ENCODE measurements around the gene AGBL1. TPM values are rescaled to one million over a fixed set of nuclear protein-coding genes. Genes with fewer than 3 reads are reported as not detected.

The AGBL1 gene
- total and polyA plus RNA-seq, 4 donors: 0.08 to 147 (median 4.7) TPM

DNA sequence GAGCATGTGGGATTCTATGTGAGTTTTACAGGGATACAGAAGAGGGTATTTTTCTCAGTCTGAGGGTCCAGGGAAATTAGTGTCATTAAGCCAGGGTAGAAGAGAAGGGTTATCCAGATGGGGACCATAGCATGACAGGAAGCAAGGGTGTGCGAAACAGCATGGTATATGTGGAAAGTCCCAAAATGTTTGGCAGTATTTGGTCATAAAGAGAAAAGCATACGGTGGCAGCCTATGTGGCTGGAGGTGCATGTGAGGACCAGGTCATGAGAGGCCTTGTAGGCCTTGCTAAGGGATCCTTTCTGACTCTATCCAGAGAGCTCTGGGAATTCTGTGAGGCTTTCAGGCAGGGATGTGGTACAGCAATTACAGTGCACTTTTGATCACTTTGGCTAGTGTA lies 411.4 kb downstream of the AGBL1 start:
- H3K9me3 ChIP-seq (ENCODE audit: control insufficient read depth in 4 of 4, insufficient read depth in 3 of 4, low read length in 3 of 4): no peaks in the 10 kb centered on the region
- no peak overlapping the region for H3K4me3 ChIP-seq
- H3K36me3 ChIP-seq (ENCODE audit: control insufficient read depth in 4 of 4, insufficient read depth in 4 of 4, low read length in 4 of 4): no peaks in the 10 kb centered on the region
- no peak overlapping the region for H3K27ac ChIP-seq (ENCODE audit: low read depth in 1 of 2, low read length in 1 of 2)
- H3K9ac ChIP-seq (ENCODE audit: insufficient read depth in 1 of 2, low read length in 2 of 2): no peak overlapping the region
- TF ChIP-seq, protein P1, sequence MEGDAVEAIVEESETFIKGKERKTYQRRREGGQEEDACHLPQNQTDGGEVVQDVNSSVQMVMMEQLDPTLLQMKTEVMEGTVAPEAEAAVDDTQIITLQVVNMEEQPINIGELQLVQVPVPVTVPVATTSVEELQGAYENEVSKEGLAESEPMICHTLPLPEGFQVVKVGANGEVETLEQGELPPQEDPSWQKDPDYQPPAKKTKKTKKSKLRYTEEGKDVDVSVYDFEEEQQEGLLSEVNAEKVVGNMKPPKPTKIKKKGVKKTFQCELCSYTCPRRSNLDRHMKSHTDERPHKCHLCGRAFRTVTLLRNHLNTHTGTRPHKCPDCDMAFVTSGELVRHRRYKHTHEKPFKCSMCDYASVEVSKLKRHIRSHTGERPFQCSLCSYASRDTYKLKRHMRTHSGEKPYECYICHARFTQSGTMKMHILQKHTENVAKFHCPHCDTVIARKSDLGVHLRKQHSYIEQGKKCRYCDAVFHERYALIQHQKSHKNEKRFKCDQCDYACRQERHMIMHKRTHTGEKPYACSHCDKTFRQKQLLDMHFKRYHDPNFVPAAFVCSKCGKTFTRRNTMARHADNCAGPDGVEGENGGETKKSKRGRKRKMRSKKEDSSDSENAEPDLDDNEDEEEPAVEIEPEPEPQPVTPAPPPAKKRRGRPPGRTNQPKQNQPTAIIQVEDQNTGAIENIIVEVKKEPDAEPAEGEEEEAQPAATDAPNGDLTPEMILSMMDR (IDR thresholded peaks at IDR 0.05; ENCODE audit: control extremely low read depth, extremely low read depth): no peak
- WGBS, 2 donors: 85 to 87% methylated on average over 2 of the region's 2 CpGs
- H3K27me3 ChIP-seq (ENCODE audit: control insufficient read depth in 3 of 3, insufficient read depth in 3 of 3, low read length in 2 of 3): no peaks in the 10 kb centered on the region
- DNase-seq (no peak), ATAC-seq (ENCODE audit: insufficient read depth, low FRiP score) (no peak)
- peaks cover 0 to 18% (median 0%) of the 10 kb centered on the region in 5 donors for H3K4me1 ChIP-seq (ENCODE audit: control insufficient read depth in 5 of 5, insufficient read depth in 5 of 5, low read length in 5 of 5)

DNA sequence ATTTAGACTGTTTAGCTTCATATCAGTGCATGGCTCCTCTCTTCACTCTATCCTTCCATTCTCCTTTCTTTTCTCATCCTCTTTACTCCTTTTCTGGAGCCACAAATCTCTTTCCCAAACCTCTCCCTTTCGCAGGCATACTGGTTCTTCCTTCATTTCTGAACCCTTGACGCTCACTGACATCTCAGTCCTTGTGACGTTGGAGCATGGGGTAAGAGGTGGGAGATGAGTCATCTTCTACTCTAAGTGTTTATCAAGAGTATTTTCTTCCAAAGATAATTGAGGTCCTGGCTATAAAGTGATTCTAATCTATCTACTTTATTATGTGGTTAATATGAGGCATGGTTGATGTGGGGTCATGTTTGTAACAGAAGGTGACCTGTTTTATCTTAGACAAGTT lies 414.2 kb downstream of the AGBL1 start:
- WGBS, 2 donors: 55 to 74% methylated on average over 3 of the region's 3 CpGs
- H3K4me1 ChIP-seq (ENCODE audit: control insufficient read depth in 5 of 5, insufficient read depth in 5 of 5, low read length in 5 of 5): peaks cover 0 to 4% (median 0%) of the 10 kb centered on the region in 5 donors
- no peaks in the 10 kb centered on the region for H3K27me3 ChIP-seq (ENCODE audit: control insufficient read depth in 3 of 3, insufficient read depth in 3 of 3, low read length in 2 of 3)
- H3K36me3 ChIP-seq (ENCODE audit: control insufficient read depth in 4 of 4, insufficient read depth in 4 of 4, low read length in 4 of 4): no peaks in the 10 kb centered on the region
- ATAC-seq (ENCODE audit: insufficient read depth, low FRiP score): no peak
- no peak overlapping the region for H3K27ac ChIP-seq (ENCODE audit: low read depth in 1 of 2, low read length in 1 of 2)
- TF ChIP-seq, protein P1 (IDR thresholded peaks at IDR 0.05; ENCODE audit: control extremely low read depth, extremely low read depth): no peak
- no peak overlapping the region for H3K4me3 ChIP-seq
- no peaks in the 10 kb centered on the region for H3K9me3 ChIP-seq (ENCODE audit: control insufficient read depth in 4 of 4, insufficient read depth in 3 of 4, low read length in 3 of 4)
- no peak overlapping the region for H3K9ac ChIP-seq (ENCODE audit: insufficient read depth in 1 of 2, low read length in 2 of 2)
- DNase-seq: no peak

DNA sequence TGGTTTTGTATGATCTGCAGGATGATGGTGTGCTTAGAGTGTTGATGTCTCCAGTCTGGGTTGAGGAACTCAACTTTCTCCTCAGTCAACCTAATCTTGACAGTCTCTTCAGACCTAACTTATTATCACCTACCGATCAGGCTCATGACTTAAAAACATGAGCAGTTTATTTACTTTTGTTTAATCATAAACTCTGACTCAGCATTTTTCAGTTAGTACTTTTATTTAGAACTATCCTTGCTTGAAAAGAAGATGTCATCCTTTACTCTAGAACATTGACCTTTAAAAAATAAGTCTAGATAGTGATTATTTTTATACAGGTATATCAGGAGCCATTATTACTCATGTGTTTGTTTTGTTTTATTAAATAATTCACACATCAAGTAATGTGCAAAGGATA lies 414.8 kb downstream of the AGBL1 start:
- ATAC-seq (ENCODE audit: insufficient read depth, low FRiP score): no peak

More for the DNA sequence above, 414.8 kb downstream of the AGBL1 start:
- no peaks in the 10 kb centered on the region for H3K9me3 ChIP-seq (ENCODE audit: control insufficient read depth in 4 of 4, insufficient read depth in 3 of 4, low read length in 3 of 4)
- TF ChIP-seq, protein P1 (IDR thresholded peaks at IDR 0.05; ENCODE audit: control extremely low read depth, extremely low read depth): no peak
- no peak overlapping the region for H3K27ac ChIP-seq (ENCODE audit: low read depth in 1 of 2, low read length in 1 of 2)
- no peaks in the 10 kb centered on the region for H3K36me3 ChIP-seq (ENCODE audit: control insufficient read depth in 4 of 4, insufficient read depth in 4 of 4, low read length in 4 of 4)
- DNase-seq: no peak
- peaks cover 0 to 4% (median 0%) of the 10 kb centered on the region in 5 donors for H3K4me1 ChIP-seq (ENCODE audit: control insufficient read depth in 5 of 5, insufficient read depth in 5 of 5, low read length in 5 of 5)
- H3K4me3 ChIP-seq: no peak overlapping the region
- H3K27me3 ChIP-seq (ENCODE audit: control insufficient read depth in 3 of 3, insufficient read depth in 3 of 3, low read length in 2 of 3): no peaks in the 10 kb centered on the region
- H3K9ac ChIP-seq (ENCODE audit: insufficient read depth in 1 of 2, low read length in 2 of 2): no peak overlapping the region
- 67 to 80% methylated on average over 1 of the region's 1 CpG for WGBS, 2 donors
